Stomach (tissue), 9 donors: ENCODE measurements around the gene CP. TPM values are rescaled to one million over a fixed set of nuclear protein-coding genes. Genes with fewer than 3 reads are reported as not detected.

Source experiments
- DNase-seq, 2 donors: peaks; one replicate each; pipeline versions ENCODE4 v3.0.0 to v3.0.0-alpha.2; 2013 to 2019
- H3K27ac ChIP-seq, 5 donors: fragments of 200-600 bp in 4 of 5; sonication (generic) in 4 of 5; one replicate each; pipeline ENCODE4 v1.5.1; 2013 to 2019; ENCODE audit warnings: mild to moderate bottlenecking in 1 of 5, moderate library complexity in 1 of 5
- H3K27me3 ChIP-seq, 3 donors: fragments of 200-600 bp; sonication (generic); one replicate each; pipeline ENCODE4 v1.5.1; 2017 to 2019; ENCODE audit warnings: mixed run types in 1 of 3
- H3K36me3 ChIP-seq, 4 donors: fragments of 200-600 bp; sonication (generic); 1 replicate in 3 of 4; 2 replicates in 1 of 4; pipeline ENCODE4 v1.5.1; 2016 to 2019
- H3K4me1 ChIP-seq, 4 donors: fragments of 200-600 bp; sonication (generic); one replicate each; pipeline ENCODE4 v1.5.1; 2016 to 2019
- H3K4me3 ChIP-seq, 4 donors: fragments of 200-600 bp; sonication (generic) in 3 of 4; one replicate each; pipeline ENCODE4 v1.5.1; 2016 to 2019; ENCODE audit warnings: mild to moderate bottlenecking in 1 of 4
- H3K9me3 ChIP-seq, 4 donors: fragments of 200-600 bp; sonication (generic); one replicate each; pipeline ENCODE4 v1.5.1; 2016 to 2019
- EP300 ChIP-seq: sonication (generic); formaldehyde crosslinking; IDR thresholded peaks from one replicate; pipeline ENCODE4 v1.6.1; 2017; ENCODE audit warnings: antibody characterized with exemption
- POLR2A ChIP-seq, 4 donors: fragments of 450-650 bp; IDR thresholded peaks; one replicate each; pipeline ENCODE4 v1.6.1; 2016; ENCODE audit warnings: antibody characterized with exemption in 4 of 4, control low read depth in 2 of 4, mild to moderate bottlenecking in 1 of 4, moderate library complexity in 1 of 4
- POLR2AphosphoS5 ChIP-seq, 3 donors: sonication (generic); formaldehyde crosslinking; IDR thresholded peaks; one replicate each; pipeline ENCODE4 v1.6.1; 2016; ENCODE audit warnings: antibody characterized with exemption in 3 of 3
- WGBS, 5 donors: extraction: QIAGEN DNeasy Blood & Tissue Kit in 3 of 5; methylation state at CpG; one replicate each; pipeline versions ENCODE4 v1.1.5 to v1.1.7; 2013 to 2018; 5-methylcytosine and 5-hydroxymethylcytosine counted together
- intact Hi-C: fragments of 100-400 bp; cut with DNase I; formaldehyde crosslinking; loops from one replicate; pipeline ENCODE4 v1.15.1; 2023; ENCODE audit warnings: low total_unique reads
- polyA plus RNA-seq, 3 donors: library from polyadenylated mRNA; stranded (reverse); fragments of 200-250 nt; gene quantifications; one replicate each; pipeline ENCODE4 v1.2.3, GENCODE V29; 2013
- total RNA-seq, 5 donors: library from RNA; depleted of rRNA; stranded (reverse); fragments of >200 nt; gene quantifications; one replicate each; pipeline versions ENCODE4 v1.1.0 to v1.2.3, GENCODE V29; 2014 to 2016
- TF ChIP-seq, protein P1 (sequence below), 7 experiments: fragments of 450-650 bp in 4 of 7; fragments of 200-600 bp in 3 of 7; sonication (generic) in 3 of 7; IDR thresholded peaks; one replicate each; pipeline ENCODE4 v1.5.1; 2016 to 2019; ENCODE audit warnings: antibody characterized with exemption in 7 of 7, control low read depth in 2 of 7, mild to moderate bottlenecking in 1 of 7
- donor health status: healthy with polysubstance abuse.
- donor health status: Bipolar disorder and iron deficiency.
- donor health status: healthy.

CP gene
- total and polyA plus RNA-seq, 8 donors, result 0.46 to 15.4 (median 5.1) TPM; not detected in 2

DNA sequence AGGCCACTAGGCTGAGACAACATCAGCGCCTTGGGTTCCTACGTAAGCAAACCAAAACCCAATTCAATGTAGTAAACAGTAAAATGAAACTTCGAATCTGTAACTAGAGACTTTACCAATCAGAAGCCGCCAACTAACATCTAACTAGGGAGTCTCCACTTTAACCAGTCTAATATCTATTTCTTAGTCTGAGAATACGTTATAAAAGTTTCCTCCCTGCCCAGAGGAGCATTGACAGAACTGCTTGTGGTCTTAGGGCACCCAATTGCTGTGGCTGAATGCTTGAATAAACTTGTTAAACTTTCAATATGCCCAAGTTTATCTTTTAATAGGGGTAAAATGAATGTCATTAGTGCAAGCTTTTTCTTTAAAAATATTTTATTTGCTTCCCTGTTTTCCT, 4.3 kb downstream of the CP start:
- H3K9me3 ChIP-seq, result no peaks in the 10 kb centered on the region
- 83 to 90% (median 88%) methylated on average over 5 of the region's 5 CpGs for WGBS, 5 donors
- intact Hi-C loops, result no loop called here
- H3K27me3 ChIP-seq, result no peaks in the 10 kb centered on the region
- no peak overlapping the region for H3K27ac ChIP-seq
- no peak overlapping the region for H3K4me3 ChIP-seq
- H3K36me3 ChIP-seq, result no peaks in the 10 kb centered on the region
- peaks cover 7 to 25% (median 17%) of the 10 kb centered on the region in 4 donors for H3K4me1 ChIP-seq
- no peak for DNase-seq
- no peak for TF ChIP-seq POLR2AphosphoS5 (IDR thresholded peaks at IDR 0.05)
- TF ChIP-seq POLR2A (IDR thresholded peaks at IDR 0.05), result no peak
- TF ChIP-seq EP300, result no peak
- TF ChIP-seq, protein P1, sequence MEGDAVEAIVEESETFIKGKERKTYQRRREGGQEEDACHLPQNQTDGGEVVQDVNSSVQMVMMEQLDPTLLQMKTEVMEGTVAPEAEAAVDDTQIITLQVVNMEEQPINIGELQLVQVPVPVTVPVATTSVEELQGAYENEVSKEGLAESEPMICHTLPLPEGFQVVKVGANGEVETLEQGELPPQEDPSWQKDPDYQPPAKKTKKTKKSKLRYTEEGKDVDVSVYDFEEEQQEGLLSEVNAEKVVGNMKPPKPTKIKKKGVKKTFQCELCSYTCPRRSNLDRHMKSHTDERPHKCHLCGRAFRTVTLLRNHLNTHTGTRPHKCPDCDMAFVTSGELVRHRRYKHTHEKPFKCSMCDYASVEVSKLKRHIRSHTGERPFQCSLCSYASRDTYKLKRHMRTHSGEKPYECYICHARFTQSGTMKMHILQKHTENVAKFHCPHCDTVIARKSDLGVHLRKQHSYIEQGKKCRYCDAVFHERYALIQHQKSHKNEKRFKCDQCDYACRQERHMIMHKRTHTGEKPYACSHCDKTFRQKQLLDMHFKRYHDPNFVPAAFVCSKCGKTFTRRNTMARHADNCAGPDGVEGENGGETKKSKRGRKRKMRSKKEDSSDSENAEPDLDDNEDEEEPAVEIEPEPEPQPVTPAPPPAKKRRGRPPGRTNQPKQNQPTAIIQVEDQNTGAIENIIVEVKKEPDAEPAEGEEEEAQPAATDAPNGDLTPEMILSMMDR (IDR thresholded peaks at IDR 0.05), result no peak

DNA sequence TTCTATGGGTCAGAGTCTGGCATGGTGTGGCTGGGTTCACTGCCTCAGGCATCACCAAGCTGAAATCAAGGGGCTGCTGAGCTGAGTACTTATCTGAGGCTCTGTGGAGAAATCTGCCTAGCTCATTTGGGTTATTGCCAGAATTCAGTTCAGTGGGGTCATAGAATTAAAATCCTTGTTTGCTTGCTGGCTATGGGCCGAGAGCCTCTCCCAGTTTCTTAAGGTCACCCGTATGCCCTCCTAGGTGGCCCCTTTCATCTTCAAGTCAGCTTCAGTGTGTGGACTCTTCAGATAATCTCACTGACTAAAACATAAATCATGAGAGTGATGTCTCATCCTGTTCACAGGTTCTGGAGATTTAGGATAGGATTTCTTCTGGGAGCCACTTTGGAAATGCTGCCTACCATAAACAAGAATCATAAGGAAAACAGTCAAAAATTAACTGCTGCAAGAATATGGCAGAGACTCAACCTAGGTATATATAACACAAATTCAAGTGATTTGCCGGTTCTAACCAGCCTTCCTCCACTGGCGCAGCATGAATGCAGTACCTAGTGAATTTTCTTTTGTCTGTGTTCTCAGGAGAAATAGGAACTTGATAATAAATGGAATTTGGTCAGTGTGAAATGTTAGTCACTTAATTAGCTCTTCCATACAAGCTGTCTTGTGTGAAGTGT, 5.3 kb downstream of the CP start:
- DNase-seq, result peak in 1 of 2 donors; percentile 62
- Histone ChIP-seq H3K4me1 (peaks cover 7 to 30% (median 17%) of the 10 kb centered on the region in 4 donors), H3K27ac (peak overlapping the region in 3 of 5 donors; percentile 3 to 56 (median 16)), H3K9me3 (no peaks in the 10 kb centered on the region), H3K36me3 (no peaks in the 10 kb centered on the region), H3K27me3 (no peaks in the 10 kb centered on the region), H3K4me3 (no peak overlapping the region)
- TF ChIP-seq EP300 (no peak), POLR2AphosphoS5 (IDR thresholded peaks at IDR 0.05) (no peak)
- WGBS, 5 donors, result 35 to 65% (median 51%) methylated on average over 4 of the region's 4 CpGs
- intact Hi-C loops, result no loop called here

- intact Hi-C loops, result no loop called here
- DNase-seq, result peak in 1 of 2 donors; percentile 23
- 54 to 60% (median 57%) methylated on average over 2 of the region's 2 CpGs for WGBS, 5 donors
- Histone ChIP-seq H3K27ac (peak overlapping the region in 1 of 5 donors; percentile 56), H3K36me3 (no peaks in the 10 kb centered on the region), H3K4me3 (no peak overlapping the region), H3K27me3 (no peaks in the 10 kb centered on the region), H3K4me1 (peaks cover 7 to 30% (median 17%) of the 10 kb centered on the region in 4 donors), H3K9me3 (no peaks in the 10 kb centered on the region)
- no peak for TF ChIP-seq POLR2AphosphoS5 (IDR thresholded peaks at IDR 0.05)
- TF ChIP-seq, protein P1 (IDR thresholded peaks at IDR 0.05), result no peak
- no peak for TF ChIP-seq POLR2A (IDR thresholded peaks at IDR 0.05)
- no peak for TF ChIP-seq EP300
These were observed 6.1 kb downstream of the CP start for GRCh38 chr3:149215515-149215914.

GRCh38 chr3:149214702-149215101, 6.9 kb downstream of the CP start:
- peaks cover 7 to 30% (median 17%) of the 10 kb centered on the region in 4 donors for H3K4me1 ChIP-seq
- peak in 1 of 2 donors; percentile 67 for DNase-seq
- H3K27ac ChIP-seq, result no peak overlapping the region
- H3K36me3 ChIP-seq, result no peaks in the 10 kb centered on the region
- H3K9me3 ChIP-seq, result no peaks in the 10 kb centered on the region
- no peak overlapping the region for H3K4me3 ChIP-seq
- intact Hi-C loops, result no loop called here
- H3K27me3 ChIP-seq, result no peaks in the 10 kb centered on the region
- TF ChIP-seq POLR2A (IDR thresholded peaks at IDR 0.05) (no peak), EP300 (no peak), POLR2AphosphoS5 (IDR thresholded peaks at IDR 0.05) (no peak)
- TF ChIP-seq, protein P1 (IDR thresholded peaks at IDR 0.05), result no peak
- 28 to 65% (median 43%) methylated on average over 1 of the region's 1 CpG for WGBS, 5 donors

DNA sequence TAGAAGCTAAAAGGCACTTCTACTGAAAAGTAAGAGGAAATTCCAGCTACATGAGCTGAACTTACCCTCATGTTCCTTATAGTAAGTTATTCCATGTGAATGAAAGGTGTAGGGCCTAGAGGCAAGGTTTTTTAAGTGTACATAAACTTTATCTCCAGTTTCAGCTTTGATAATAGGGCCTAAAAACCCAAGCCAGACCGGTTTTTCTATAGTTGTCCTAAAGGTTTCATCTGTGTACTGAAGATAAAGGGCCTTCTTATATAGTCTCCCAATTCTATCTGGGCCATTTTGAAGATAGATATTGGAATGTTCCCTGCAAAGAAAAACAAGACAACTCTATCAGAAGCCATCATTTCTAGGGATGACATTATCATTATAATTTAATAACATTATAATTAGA, 9.2 kb downstream of the CP start:
- TF ChIP-seq POLR2AphosphoS5 (IDR thresholded peaks at IDR 0.05) (no peak), EP300 (no peak), POLR2A (IDR thresholded peaks at IDR 0.05) (no peak)
- TF ChIP-seq, protein P1 (IDR thresholded peaks at IDR 0.05), result no peak
- no peak overlapping the region for H3K4me3 ChIP-seq
- peaks cover 7 to 30% (median 17%) of the 10 kb centered on the region in 4 donors for H3K4me1 ChIP-seq
- 15 to 69% (median 58%) methylated on average over 1 of the region's 1 CpG for WGBS, 5 donors
- H3K27ac ChIP-seq, result no peak overlapping the region
- H3K27me3 ChIP-seq, result no peaks in the 10 kb centered on the region
- DNase-seq, result peak in 1 of 2 donors; percentile 18
- intact Hi-C loops, result no loop called here
- no peaks in the 10 kb centered on the region for H3K9me3 ChIP-seq
- H3K36me3 ChIP-seq, result no peaks in the 10 kb centered on the region
